Sigmoid colon (tissue), 4 donors: ENCODE measurements around the gene RCL1.

ENCODE experiments used
- CTCF ChIP-seq, 4 experiments: fragments of 450-650 bp in 3 of 4; fragments of 200-600 bp in 1 of 4; IDR thresholded peaks; one replicate each; pipeline ENCODE4 v1.5.1; 2016 to 2019; ENCODE audit warnings: antibody characterized with exemption in 4 of 4, mild to moderate bottlenecking in 3 of 4, moderate library complexity in 2 of 4
- POLR2A ChIP-seq, 2 donors: fragments of 450-650 bp; IDR thresholded peaks; one replicate each; pipeline ENCODE4 v1.6.1; 2016; ENCODE audit warnings: antibody characterized with exemption in 2 of 2, mild to moderate bottlenecking in 2 of 2, moderate library complexity in 2 of 2
- POLR2AphosphoS5 ChIP-seq, 4 donors: sonication (generic); formaldehyde crosslinking; IDR thresholded peaks; one replicate each; pipeline ENCODE4 v1.6.1; 2017; ENCODE audit warnings: antibody characterized with exemption in 4 of 4

- TF ChIP-seq CTCF (IDR thresholded peaks at IDR 0.05), result no peak
- no peak for TF ChIP-seq POLR2AphosphoS5 (IDR thresholded peaks at IDR 0.05)
- no peak for TF ChIP-seq POLR2A (IDR thresholded peaks at IDR 0.05)
These were observed 51.5 kb downstream of the RCL1 start for GRCh38 chr9:4844056-4844838.
